Measurements from ENCODE around the gene MEGF6.

- no peak for TF ChIP-seq POLR2A (IDR thresholded peaks at IDR 0.05)
- TF ChIP-seq CTCF (IDR thresholded peaks at IDR 0.05), result peak in 1 of 4 experiments; percentile 31
These were observed 157.2 kb downstream of the MEGF6 start, which contains the start of gene ARHGEF16 for GRCh38 chr1:3453891-3454810.

All from uterus (tissue), 2 donors.